Common myeloid progenitor, CD34-positive (primary cell): ENCODE measurements around the gene LRRC32.

Experiments used
- CTCF ChIA-PET: fragments of 350-600 bp; sonication (Branson Sonifier 250); formaldehyde crosslinking; loops from one replicate; lab custom pipeline; 2021; ENCODE audit warnings: antibody characterized with exemption; lab: Charles Lee
- POLR2A ChIA-PET: fragments of 350-600 bp; sonication (Branson Sonifier 250); formaldehyde crosslinking; loops from one replicate; lab custom pipeline; 2021; ENCODE audit warnings: antibody characterized with exemption; lab: Charles Lee
- DNase-seq, 3 donors: peaks; one replicate each; pipeline versions ENCODE4 v3.0.0 to v3.0.0-alpha.2; 2013
- H3K27ac ChIP-seq, 2 experiments: 1 replicate in 1 of 2; 2 replicates in 1 of 2; pipeline ENCODE4 v1.7.0; 2013; ENCODE audit warnings: inconsistent platforms in 2 of 2, low read length in 2 of 2, mild to moderate bottlenecking in 2 of 2, low read depth in 1 of 2, moderate library complexity in 1 of 2; ENCODE audit not compliant: severe bottlenecking in 2 of 2, insufficient read depth in 1 of 2, poor library complexity in 1 of 2
- H3K27me3 ChIP-seq, 5 experiments: replicated peaks in 2 of 5; 1 replicate in 3 of 5; 2 replicates in 2 of 5; pipeline versions ENCODE4 v1.6.1 to v1.7.0; 2013; ENCODE audit warnings: low read length in 4 of 5, mild to moderate bottlenecking in 2 of 5, moderate library complexity in 2 of 5, inconsistent platforms in 1 of 5; ENCODE audit not compliant: insufficient read depth in 5 of 5, control insufficient read depth in 4 of 5
- H3K36me3 ChIP-seq, 4 experiments: 1 replicate in 2 of 4; 2 replicates in 2 of 4; pipeline versions ENCODE4 v1.6.1 to v1.7.0; 2013; ENCODE audit warnings: low read length in 3 of 4, control low read depth in 1 of 4, mild to moderate bottlenecking in 1 of 4; ENCODE audit not compliant: control insufficient read depth in 4 of 4, insufficient read depth in 4 of 4
- H3K4me1 ChIP-seq, 4 experiments: 1 replicate in 3 of 4; 2 replicates in 1 of 4; pipeline versions ENCODE4 v1.6.1 to v1.7.1; 2013; ENCODE audit warnings: low read length in 3 of 4, mild to moderate bottlenecking in 3 of 4, control low read depth in 1 of 4, inconsistent platforms in 1 of 4, moderate library complexity in 1 of 4; ENCODE audit not compliant: control insufficient read depth in 4 of 4, insufficient read depth in 4 of 4; ENCODE audit errors: control extremely low read depth in 1 of 4
- H3K4me3 ChIP-seq, 7 experiments: 1 replicate in 4 of 7; 2 replicates in 3 of 7; pipeline versions ENCODE4 v1.5.1 to v1.7.0; 2013; ENCODE audit warnings: mild to moderate bottlenecking in 7 of 7, low read length in 6 of 7, moderate library complexity in 6 of 7, inconsistent platforms in 2 of 7, low read depth in 2 of 7, control low read depth in 1 of 7; ENCODE audit not compliant: insufficient read depth in 4 of 7, control insufficient read depth in 1 of 7; ENCODE audit errors: extremely low read depth in 1 of 7
- H3K9me3 ChIP-seq, 5 experiments: 1 replicate in 4 of 5; 2 replicates in 1 of 5; pipeline versions ENCODE4 v1.6.1 to v1.7.1; 2013; ENCODE audit warnings: low read length in 4 of 5, mild to moderate bottlenecking in 2 of 5, inconsistent platforms in 1 of 5, low read depth in 1 of 5, moderate library complexity in 1 of 5; ENCODE audit not compliant: control insufficient read depth in 4 of 5, insufficient read depth in 2 of 5; ENCODE audit errors: control extremely low read depth in 1 of 5
- WGBS: methylation state at CpG from one replicate; pipeline ENCODE4 v1.1.5; 2013; ENCODE audit not compliant: insufficient coverage; 5-methylcytosine and 5-hydroxymethylcytosine counted together

The LRRC32 gene

GRCh38 chr11:76714493-76714892 is 43.9 kb upstream of the LRRC32 start:
- ChIA-PET CTCF (interaction anchor here (0.7 to 1.8 kb wide), 4 partner anchors 18 to 116 kb away, joined by 3 to 4 read pairs (median 4); no protein-coding TSS in a partner anchor), POLR2A (no interaction called here)
- H3K36me3 ChIP-seq = no peaks in the 10 kb centered on the region
- peaks cover 0 to 3% (median 0%) of the 10 kb centered on the region in 5 experiments for H3K27me3 ChIP-seq
- DNase-seq = no peak
- 83% methylated on average over 2 of the region's 3 CpGs for WGBS
- no peaks in the 10 kb centered on the region for H3K4me1 ChIP-seq
- no peak overlapping the region for H3K27ac ChIP-seq
- H3K4me3 ChIP-seq = no peak overlapping the region
- no peaks in the 10 kb centered on the region for H3K9me3 ChIP-seq

DNA sequence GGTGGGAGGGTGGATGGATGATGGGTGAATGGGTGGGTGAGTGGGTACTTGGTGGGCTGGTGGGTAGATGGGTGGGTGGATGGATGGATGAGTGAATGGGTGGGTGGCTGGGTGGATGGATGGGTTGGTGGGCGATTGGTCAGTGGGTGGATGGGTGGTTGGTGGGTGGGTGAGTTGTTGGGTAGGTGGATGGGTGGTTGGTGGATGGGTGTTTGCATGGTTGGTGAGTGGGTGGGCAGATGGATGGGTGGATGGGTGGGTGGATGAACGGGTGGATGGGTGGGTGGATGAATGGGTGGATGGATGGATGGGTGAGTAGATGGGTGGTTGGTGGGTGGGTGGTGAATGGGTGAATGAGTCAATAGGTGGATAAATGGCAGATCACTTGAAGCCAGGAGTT is 43.0 kb upstream of the LRRC32 start:
- POLR2A ChIA-PET = no interaction called here
- DNase-seq = no peak
- Histone ChIP-seq H3K4me3 (no peak overlapping the region), H3K4me1 (no peaks in the 10 kb centered on the region), H3K27me3 (peaks cover 0 to 3% (median 0%) of the 10 kb centered on the region in 5 experiments), H3K9me3 (no peaks in the 10 kb centered on the region), H3K36me3 (no peaks in the 10 kb centered on the region), H3K27ac (no peak overlapping the region)
- CTCF ChIA-PET = interaction anchor here (0.7 to 1.6 kb wide), 2 partner anchors 76 to 104 kb away, joined by 3 read pairs; no protein-coding TSS in a partner anchor
- WGBS = 87% methylated on average over 2 of the region's 2 CpGs

GRCh38 chr11:76712125-76712524 is 41.6 kb upstream of the LRRC32 start:
- Histone ChIP-seq H3K4me3 (no peak overlapping the region), H3K9me3 (no peaks in the 10 kb centered on the region), H3K4me1 (no peaks in the 10 kb centered on the region), H3K27ac (no peak overlapping the region), H3K36me3 (no peaks in the 10 kb centered on the region), H3K27me3 (peaks cover 0 to 3% (median 0%) of the 10 kb centered on the region in 5 experiments)
- 100% methylated on average over 6 of the region's 6 CpGs for WGBS
- ChIA-PET CTCF (interaction anchor here (1.1 kb wide), 1 partner anchor 10 kb away, joined by 5 read pairs; no protein-coding TSS in a partner anchor), POLR2A (no interaction called here)
- DNase-seq = no peak

DNA sequence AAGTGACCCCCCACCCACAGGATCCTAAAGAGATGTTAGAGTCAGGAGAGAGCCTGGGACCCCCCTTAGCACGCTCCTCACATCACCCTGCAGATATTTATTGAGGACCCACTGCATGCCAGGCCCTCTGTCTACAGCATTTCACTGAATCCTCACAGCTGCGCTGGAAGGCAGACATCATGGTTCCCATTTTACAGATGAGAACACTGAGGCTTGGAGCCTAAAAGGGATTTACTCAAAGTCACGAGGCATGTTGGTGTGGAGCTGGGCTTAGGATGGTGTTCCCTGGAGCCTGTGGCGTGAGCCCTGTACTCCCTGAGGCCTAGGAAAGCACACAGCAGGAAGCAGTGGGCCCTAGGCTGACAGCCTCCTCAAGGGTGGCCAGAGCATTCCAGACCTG is 39.2 kb upstream of the LRRC32 start:
- CTCF ChIA-PET = interaction anchor here (0.7 kb wide), 1 partner anchor 28 kb away, joined by 3 read pairs; no protein-coding TSS in a partner anchor

DNA sequence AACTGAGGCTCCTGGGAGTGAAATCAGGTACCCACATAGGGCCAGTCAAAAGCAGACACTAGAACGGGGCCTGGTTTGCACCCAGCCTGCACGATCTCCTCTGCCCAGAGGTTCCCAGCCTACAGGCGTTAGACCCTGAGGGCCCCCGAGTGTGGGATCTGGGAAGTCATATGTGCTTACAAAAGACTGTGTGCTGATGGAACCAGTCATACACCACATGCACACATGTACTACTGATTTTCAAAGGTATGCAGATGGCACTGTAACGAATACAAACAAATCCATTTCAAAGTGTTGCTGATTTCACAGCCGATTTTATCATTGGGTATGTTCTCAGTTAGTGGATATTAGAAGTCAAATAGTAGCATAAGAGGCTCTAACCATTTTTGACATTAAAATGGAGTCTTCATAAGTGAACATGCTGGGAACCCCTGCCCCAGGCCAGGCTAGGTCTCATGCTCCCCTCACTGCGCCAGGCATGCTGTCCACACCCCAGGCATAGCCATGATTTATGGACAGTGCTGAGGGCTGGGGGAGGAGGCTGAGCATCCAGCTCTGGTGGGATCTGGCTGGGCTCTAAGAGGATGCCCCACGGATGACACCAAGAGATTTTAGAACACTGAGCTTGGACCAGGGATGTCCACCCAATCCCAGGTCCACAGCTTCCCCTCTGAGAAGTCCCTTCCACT is 38.6 kb upstream of the LRRC32 start:
- Histone ChIP-seq H3K4me1 (no peaks in the 10 kb centered on the region), H3K27me3 (no peaks in the 10 kb centered on the region), H3K36me3 (no peaks in the 10 kb centered on the region), H3K9me3 (peaks cover 0 to 5% (median 0%) of the 10 kb centered on the region in 5 experiments), H3K27ac (no peak overlapping the region), H3K4me3 (no peak overlapping the region)
- WGBS = 100% methylated on average over 6 of the region's 8 CpGs
- no peak for DNase-seq
- ChIA-PET CTCF (interaction anchor here (1.4 kb wide), 1 partner anchor 11 kb away, joined by 3 read pairs; no protein-coding TSS in a partner anchor), POLR2A (interaction anchor here (0.7 kb wide), 1 partner anchor 9 kb away, joined by 3 read pairs; no protein-coding TSS in a partner anchor)

More for the DNA sequence above, 39.2 kb upstream of the LRRC32 start:
- Histone ChIP-seq H3K4me1 (no peaks in the 10 kb centered on the region), H3K36me3 (no peaks in the 10 kb centered on the region), H3K9me3 (peaks cover 0 to 5% (median 0%) of the 10 kb centered on the region in 5 experiments), H3K27me3 (peaks cover 0 to 1% (median 0%) of the 10 kb centered on the region in 5 experiments), H3K4me3 (no peak overlapping the region), H3K27ac (no peak overlapping the region)
- DNase-seq = no peak
- POLR2A ChIA-PET = interaction anchor here (0.7 kb wide), 1 partner anchor 9 kb away, joined by 3 read pairs; no protein-coding TSS in a partner anchor
- WGBS = 96% methylated on average over 2 of the region's 4 CpGs

DNA sequence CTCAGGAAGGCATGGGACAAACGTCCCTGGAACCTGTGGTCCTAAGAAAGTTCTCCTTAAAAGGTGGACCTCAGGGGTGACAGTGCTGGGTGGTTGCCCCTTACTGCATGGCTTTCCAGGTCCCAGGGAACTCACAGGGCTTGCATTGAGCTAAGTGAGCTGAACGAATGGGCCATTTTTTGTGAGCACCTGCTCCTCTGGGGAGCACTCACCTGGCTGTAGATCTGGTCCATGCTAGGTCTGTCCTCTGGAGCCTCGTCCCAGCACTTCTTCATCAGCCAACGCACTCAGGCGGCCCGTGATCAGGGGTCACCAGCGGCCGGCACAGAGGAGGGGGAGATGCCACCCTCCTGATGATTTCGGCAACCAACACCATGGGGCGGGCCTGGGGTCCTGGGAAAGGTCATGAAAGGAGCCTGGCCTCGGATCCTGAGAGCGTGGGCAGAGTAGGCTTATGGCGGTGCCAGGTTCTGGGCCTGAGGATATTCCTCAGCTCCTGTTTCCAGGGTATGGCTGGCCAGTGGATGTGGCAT is 36.8 kb upstream of the LRRC32 start:
- no peaks in the 10 kb centered on the region for H3K4me1 ChIP-seq
- CTCF ChIA-PET = interaction anchor here (1.4 to 1.6 kb wide), 2 partner anchors 8 to 13 kb away, joined by 3 to 5 read pairs; no protein-coding TSS in a partner anchor
- peaks cover 0 to 5% (median 0%) of the 10 kb centered on the region in 5 experiments for H3K9me3 ChIP-seq
- H3K4me3 ChIP-seq = no peak overlapping the region
- H3K27ac ChIP-seq = no peak overlapping the region
- no peaks in the 10 kb centered on the region for H3K27me3 ChIP-seq
- WGBS = 93% methylated on average over 12 of the region's 13 CpGs
- POLR2A ChIA-PET = no interaction called here
- DNase-seq = no peak
- no peaks in the 10 kb centered on the region for H3K36me3 ChIP-seq
